ENCODE measurements around the gene CENPB.

CENPB gene

DNA sequence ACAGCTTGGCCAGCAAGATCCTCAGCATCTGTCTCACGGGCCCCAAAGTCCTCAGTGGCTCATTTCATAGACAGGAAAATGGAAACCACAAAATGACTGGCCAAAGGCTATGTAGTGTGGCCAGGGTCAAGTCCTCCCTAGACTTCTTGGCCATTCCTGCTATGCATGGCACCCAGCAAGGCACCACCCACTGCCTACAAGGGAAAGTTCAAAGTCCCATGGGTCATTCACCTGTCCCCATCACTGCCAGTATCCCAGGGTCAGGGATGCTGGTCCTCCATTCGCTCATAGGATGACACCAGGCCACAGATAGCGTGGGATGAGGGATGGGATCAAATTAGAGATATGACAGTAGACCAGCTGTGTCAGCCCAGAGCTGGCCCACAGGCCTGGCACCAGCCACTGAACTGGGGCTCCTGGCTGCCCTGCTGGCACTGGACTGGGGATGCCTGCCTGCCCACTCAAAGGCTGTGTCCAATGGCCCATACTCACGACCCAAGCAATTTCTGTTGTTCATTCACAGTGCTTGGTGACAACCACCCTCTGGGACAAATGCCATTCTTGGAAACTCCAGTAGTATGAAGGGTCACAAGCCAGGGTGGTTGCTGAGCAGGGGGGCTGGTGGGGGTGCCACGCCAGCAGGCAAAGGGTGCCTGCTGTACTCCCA is 30.6 kb downstream of the CENPB start:
- TF ChIP-seq, protein P1, sequence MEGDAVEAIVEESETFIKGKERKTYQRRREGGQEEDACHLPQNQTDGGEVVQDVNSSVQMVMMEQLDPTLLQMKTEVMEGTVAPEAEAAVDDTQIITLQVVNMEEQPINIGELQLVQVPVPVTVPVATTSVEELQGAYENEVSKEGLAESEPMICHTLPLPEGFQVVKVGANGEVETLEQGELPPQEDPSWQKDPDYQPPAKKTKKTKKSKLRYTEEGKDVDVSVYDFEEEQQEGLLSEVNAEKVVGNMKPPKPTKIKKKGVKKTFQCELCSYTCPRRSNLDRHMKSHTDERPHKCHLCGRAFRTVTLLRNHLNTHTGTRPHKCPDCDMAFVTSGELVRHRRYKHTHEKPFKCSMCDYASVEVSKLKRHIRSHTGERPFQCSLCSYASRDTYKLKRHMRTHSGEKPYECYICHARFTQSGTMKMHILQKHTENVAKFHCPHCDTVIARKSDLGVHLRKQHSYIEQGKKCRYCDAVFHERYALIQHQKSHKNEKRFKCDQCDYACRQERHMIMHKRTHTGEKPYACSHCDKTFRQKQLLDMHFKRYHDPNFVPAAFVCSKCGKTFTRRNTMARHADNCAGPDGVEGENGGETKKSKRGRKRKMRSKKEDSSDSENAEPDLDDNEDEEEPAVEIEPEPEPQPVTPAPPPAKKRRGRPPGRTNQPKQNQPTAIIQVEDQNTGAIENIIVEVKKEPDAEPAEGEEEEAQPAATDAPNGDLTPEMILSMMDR (IDR thresholded peaks at IDR 0.05; ENCODE audit: low read depth, low read length) = no peak

DNA sequence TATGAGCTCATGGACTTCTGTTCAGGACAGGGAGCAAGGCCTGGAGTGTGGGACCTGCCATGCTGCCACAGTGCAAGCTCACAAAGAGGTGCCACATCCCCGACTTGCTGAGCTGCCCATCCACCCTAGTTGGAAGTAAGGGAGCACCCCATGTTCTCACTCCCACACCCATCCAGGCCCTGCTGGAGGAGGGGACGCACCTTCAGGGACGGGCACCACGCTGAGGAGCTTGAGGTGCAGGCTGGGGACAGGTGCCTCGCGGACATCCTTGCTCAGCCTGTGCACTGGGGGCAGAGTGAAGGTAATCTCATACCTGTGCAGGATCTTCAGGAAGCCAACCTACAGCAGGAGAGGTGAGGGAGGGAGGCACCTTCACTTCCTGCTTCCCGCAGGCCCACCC is 31.3 kb downstream of the CENPB start:
- no peak for DNase-seq (ENCODE audit: extremely low read depth, low read depth)
- TF ChIP-seq, protein P1 (IDR thresholded peaks at IDR 0.05; ENCODE audit: low read depth, low read length) = no peak

More for the DNA sequence above, 30.6 kb downstream of the CENPB start:
- no peak for DNase-seq (ENCODE audit: extremely low read depth, low read depth)

DNA sequence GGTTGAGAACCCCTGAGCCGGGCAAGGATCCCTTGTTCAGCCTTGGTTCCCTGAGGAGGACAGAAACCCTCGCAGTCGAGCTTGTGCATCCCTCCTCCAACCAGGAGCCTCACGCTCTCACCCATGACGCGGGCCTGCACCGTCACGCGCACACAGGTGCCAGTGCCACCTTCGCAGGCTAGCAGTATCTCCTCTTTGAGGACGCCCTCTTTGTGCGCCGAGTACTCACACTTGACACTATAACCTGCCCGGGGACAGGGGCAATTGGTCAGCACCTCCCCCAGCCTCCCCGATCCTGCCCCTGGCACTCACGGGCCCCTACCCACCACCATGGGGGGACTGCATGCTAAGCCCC is 32.3 kb downstream of the CENPB start:
- no peak for DNase-seq (ENCODE audit: extremely low read depth, low read depth)
- TF ChIP-seq, protein P1 (IDR thresholded peaks at IDR 0.05; ENCODE audit: low read depth, low read length) = no peak

DNA sequence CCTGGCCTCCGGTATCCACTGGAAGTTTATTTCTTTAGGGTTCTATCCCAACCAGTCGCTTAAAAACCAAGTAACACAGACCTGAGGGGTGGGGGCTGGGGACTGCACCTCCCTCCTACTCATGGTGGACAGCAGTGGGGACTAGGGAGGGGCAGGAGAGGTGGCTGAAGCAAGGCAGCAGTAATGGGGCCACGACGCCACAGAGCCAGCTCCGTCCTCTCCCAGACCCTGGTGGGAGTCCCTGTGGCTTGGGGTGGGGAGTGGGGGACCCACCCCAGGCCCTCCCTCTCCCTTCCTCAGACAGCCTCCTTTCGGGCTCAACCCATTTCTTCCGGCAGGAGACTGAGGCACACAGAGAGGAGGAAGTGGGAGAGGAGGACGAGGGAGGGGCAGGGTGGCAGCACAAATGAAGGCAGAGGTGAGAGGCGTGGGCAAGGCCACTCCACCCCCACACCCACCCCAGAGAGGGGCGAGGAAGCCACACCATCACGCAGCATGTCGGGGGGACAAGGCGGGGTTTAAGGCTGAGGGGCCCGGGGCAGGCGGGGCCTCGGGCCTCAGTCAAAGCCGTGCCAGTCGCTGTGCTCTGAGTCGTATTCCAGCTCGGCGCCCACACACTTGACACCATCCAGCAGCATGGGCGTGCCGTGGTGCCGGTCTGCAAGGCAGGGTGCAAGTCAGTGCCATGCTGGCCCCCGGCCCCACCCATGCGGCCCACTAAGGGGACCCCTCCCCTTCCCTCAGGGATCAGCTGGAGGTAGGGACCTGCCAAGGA is 32.9 kb downstream of the CENPB start:
- no peak for DNase-seq (ENCODE audit: extremely low read depth, low read depth)
- TF ChIP-seq, protein P1 (IDR thresholded peaks at IDR 0.05; ENCODE audit: low read depth, low read length) = no peak

DNA sequence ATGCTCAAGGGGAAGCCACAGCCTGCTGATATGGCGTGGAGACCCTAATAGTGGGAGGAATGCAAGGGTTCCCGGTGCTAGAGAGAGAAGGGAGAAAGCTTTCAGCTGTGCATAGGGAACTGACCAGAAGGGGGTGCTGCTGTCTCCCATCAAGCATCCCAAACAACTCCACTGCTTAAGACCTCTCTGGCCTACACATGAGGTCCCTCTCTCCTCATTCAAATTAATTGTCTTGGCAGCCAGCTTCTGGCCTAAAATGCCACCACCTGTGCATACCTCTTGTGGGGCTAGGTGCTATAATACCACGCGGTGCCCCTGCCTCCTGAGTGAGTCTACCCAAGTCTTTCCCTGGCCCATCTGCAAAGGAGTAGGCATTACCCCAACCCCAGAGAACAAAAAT is 33.4 kb downstream of the CENPB start:
- TF ChIP-seq, protein P1 (IDR thresholded peaks at IDR 0.05; ENCODE audit: low read depth, low read length) = peak; percentile 85
- peak; percentile 49 for DNase-seq (ENCODE audit: extremely low read depth, low read depth)

DNA sequence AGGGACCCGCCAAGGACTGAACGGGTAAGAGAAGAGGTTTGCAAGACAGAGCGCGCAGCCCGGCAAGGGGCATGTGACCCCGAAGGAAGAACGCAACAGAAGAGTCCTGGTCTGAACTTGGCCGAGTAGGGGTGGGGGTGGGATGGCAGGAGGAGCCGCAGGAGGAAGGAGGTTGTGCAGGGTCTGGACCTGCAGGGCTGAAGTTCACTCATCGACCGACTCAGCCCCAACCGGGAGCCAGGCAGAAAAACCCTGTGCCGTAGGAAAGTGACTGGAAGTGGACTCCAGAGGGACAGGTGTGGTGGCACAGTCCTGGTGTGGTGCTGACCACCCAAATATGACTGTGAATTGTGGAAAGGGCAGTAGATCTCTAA is 34.2 kb downstream of the CENPB start:
- DNase-seq (ENCODE audit: extremely low read depth, low read depth) = no peak
- TF ChIP-seq, protein P1 (IDR thresholded peaks at IDR 0.05; ENCODE audit: low read depth, low read length) = no peak

DNA sequence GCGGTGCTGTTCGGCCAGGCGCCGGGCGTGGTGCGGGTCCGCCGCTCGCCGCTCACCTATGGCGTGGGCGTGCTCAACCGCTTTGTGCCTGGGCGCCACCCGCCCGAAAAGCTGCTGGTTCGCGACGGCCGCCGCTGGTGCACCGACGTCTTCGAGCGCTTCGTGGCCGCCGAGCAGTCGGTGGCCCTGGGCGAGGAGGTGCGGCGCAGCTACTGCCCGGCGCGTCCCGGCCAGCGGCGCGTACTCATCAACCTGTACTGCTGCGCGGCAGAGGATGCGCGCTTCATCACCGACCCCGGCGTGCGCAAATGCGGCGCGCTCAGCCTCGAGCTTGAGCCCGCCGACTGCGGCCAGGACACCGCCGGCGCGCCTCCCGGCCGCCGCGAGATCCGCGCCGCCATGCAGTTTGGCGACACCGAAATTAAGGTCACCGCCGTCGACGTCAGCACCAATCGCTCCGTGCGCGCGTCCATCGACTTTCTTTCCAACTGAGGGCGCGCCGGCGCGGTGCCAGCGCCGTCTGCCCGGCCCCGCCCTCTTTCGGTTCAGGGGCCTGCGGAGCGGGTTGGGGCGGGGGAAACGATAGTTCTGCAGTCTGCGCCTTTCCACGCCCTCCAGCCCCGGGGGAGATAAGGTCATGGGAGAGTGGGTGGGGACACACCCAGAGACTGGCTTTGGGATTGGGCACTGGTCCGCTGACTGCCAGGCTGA is 34.7 kb downstream of the CENPB start:
- TF ChIP-seq, protein P1 (IDR thresholded peaks at IDR 0.05; ENCODE audit: low read depth, low read length) = no peak
- DNase-seq (ENCODE audit: extremely low read depth, low read depth) = no peak
